Chondrocyte (in vitro differentiated cells): ENCODE results near the gene BASP1. TPM values are rescaled to one million over a fixed set of nuclear protein-coding genes. Genes with fewer than 3 reads are reported as not detected.
A peak's percentile ranks its signal among the peaks of the same experiment; 100 is the strongest.

Experiments used
- DNase-seq: peaks from one replicate; pipeline ENCODE4 v3.0.0; 2021; ENCODE audit warnings: mixed read lengths, low spot score
- H3K27ac Mint-ChIP-seq: one replicate; pipeline ENCODE4 v1.8.0; 2021; ENCODE audit warnings: mild to moderate bottlenecking, moderate library complexity, mixed read lengths; ENCODE audit not compliant: unreplicated experiment
- H3K27me3 Mint-ChIP-seq: 2 replicates; pipeline ENCODE4 v1.8.0; 2021; ENCODE audit warnings: low read depth, mixed read lengths
- H3K36me3 Mint-ChIP-seq: 2 replicates; pipeline ENCODE4 v1.8.0; 2021; ENCODE audit warnings: low read depth, mixed read lengths
- H3K4me1 Mint-ChIP-seq: 2 replicates; pipeline ENCODE4 v1.8.0; 2021; ENCODE audit warnings: low read depth, mild to moderate bottlenecking, mixed read lengths
- H3K4me3 Mint-ChIP-seq: one replicate; pipeline ENCODE4 v1.8.0; 2021; ENCODE audit warnings: mild to moderate bottlenecking, moderate library complexity, mixed read lengths; ENCODE audit not compliant: unreplicated experiment
- H3K9me3 Mint-ChIP-seq: 2 replicates; pipeline ENCODE4 v1.8.0; 2021; ENCODE audit warnings: low read depth, mixed read lengths
- total RNA-seq: library from RNA; stranded (reverse); gene quantifications from 3 replicates; pipeline ENCODE4 v1.2.1, GENCODE V29; 2021
- TF ChIP-seq, protein P1 (sequence below): fragments of 200-600 bp; sonication (generic); IDR thresholded peaks from 2 replicates; pipeline ENCODE4 v1.5.0; 2021; ENCODE audit warnings: antibody characterized with exemption, mild to moderate bottlenecking, moderate library complexity

The BASP1 gene
- total RNA-seq, 1 donor from 2014 or later = 181 TPM

DNA sequence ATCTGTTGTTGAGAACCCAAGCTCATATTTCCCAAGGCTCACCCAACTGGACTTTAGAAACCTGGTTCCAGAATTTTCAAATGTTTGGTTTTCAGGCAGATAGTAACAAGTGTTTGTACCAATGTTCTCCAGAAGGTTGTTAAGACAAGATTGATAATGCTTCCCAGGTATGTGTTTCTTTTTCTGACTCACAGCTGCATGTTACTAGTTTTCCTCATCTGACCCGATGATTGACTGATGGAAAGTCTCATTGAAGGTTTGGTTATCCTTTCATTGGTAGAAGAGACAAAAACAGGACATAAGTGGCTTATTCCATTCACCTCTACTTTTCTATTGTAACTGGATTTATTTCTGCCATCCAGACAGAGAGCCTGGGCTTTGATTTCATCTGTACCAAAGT lies 10.4 kb downstream of the BASP1 start:
- H3K27ac Mint-ChIP-seq = peak overlapping the region; percentile 91
- peaks cover 78% of the 10 kb centered on the region for H3K4me1 Mint-ChIP-seq
- no peaks in the 10 kb centered on the region for H3K27me3 Mint-ChIP-seq
- no peak overlapping the region for H3K4me3 Mint-ChIP-seq
- no peak for DNase-seq
- TF ChIP-seq, protein P1, sequence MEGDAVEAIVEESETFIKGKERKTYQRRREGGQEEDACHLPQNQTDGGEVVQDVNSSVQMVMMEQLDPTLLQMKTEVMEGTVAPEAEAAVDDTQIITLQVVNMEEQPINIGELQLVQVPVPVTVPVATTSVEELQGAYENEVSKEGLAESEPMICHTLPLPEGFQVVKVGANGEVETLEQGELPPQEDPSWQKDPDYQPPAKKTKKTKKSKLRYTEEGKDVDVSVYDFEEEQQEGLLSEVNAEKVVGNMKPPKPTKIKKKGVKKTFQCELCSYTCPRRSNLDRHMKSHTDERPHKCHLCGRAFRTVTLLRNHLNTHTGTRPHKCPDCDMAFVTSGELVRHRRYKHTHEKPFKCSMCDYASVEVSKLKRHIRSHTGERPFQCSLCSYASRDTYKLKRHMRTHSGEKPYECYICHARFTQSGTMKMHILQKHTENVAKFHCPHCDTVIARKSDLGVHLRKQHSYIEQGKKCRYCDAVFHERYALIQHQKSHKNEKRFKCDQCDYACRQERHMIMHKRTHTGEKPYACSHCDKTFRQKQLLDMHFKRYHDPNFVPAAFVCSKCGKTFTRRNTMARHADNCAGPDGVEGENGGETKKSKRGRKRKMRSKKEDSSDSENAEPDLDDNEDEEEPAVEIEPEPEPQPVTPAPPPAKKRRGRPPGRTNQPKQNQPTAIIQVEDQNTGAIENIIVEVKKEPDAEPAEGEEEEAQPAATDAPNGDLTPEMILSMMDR = no peak
- peaks cover 22% of the 10 kb centered on the region for H3K36me3 Mint-ChIP-seq
- peaks cover 3% of the 10 kb centered on the region for H3K9me3 Mint-ChIP-seq

DNA sequence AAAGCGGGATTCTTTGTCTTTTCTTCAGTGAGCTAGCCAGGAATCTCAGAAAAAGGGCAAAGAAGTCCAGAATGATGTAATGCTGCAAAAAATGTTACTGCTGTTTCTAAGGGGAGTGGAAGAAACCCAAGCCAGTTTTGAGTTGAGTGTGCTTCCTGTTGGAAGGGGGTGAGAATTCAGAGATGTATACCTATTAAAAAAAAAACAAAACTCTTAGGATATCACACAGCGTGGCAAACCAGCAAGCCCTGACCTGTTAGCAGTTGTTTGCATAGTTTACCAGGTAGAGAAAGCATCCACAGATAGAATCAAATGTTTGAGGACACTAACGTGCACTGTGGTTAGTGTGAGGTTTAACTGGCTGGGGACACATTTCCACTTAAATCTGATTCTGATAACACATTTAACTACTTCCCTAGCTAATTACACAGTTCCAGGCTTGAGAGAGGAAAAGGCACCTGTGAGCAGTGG lies 11.4 kb downstream of the BASP1 start:
- Mint-ChIP-seq H3K4me3 (no peak overlapping the region), H3K4me1 (peaks cover 77% of the 10 kb centered on the region), H3K27me3 (no peaks in the 10 kb centered on the region), H3K36me3 (peaks cover 24% of the 10 kb centered on the region), H3K27ac (peak overlapping the region; percentile 91), H3K9me3 (peaks cover 3% of the 10 kb centered on the region)
- TF ChIP-seq, protein P1 = no peak
- DNase-seq = no peak

DNA sequence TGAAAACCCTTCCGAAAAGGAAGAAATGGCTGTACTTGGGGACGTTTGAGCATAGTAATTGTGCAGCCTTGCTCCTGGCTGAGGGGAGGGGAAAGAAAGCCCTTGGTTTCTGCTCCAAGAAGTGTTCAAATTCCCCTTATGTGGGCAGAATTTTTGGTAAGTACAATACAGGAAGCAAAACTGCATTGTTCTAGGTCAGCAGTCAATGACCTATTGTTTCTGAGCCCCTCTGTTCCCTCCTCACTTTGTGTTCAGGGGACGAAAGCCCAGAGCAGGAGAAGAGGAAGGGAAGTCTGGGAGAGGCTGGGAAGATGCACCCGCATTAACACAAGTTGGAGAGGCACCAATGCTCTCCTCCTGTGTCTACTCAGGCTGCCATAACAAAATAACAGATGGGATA lies 11.9 kb downstream of the BASP1 start:
- TF ChIP-seq, protein P1 = no peak
- H3K4me1 Mint-ChIP-seq = peaks cover 73% of the 10 kb centered on the region
- peaks cover 3% of the 10 kb centered on the region for H3K9me3 Mint-ChIP-seq
- peak overlapping the region; percentile 29 for H3K4me3 Mint-ChIP-seq
- H3K27ac Mint-ChIP-seq = peak overlapping the region; percentile 91
- peaks cover 24% of the 10 kb centered on the region for H3K36me3 Mint-ChIP-seq
- DNase-seq = no peak
- no peaks in the 10 kb centered on the region for H3K27me3 Mint-ChIP-seq

DNA sequence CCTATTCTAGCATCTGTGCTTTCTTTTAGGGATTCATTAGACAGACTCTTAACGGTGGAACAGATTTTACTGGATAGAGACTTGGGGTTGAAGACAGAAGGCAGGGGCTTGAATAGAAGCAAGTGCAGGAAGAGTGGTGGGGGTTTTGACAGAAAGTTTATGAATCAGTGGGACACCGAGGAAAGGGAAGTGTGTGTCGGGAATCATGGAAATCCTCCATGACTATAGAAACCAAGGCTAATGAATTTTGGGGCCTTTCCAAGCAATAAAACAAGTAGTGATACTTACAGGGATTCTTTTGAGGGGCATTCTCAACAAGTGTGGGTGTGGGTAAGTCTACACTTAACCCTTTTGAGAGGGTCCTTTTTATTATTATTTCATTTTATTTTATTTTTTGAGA lies 12.8 kb downstream of the BASP1 start:
- Mint-ChIP-seq H3K4me1 (peaks cover 73% of the 10 kb centered on the region), H3K27ac (peak overlapping the region; percentile 39), H3K27me3 (no peaks in the 10 kb centered on the region), H3K4me3 (no peak overlapping the region), H3K9me3 (peaks cover 3% of the 10 kb centered on the region), H3K36me3 (peaks cover 24% of the 10 kb centered on the region)
- TF ChIP-seq, protein P1 = no peak
- no peak for DNase-seq

DNA sequence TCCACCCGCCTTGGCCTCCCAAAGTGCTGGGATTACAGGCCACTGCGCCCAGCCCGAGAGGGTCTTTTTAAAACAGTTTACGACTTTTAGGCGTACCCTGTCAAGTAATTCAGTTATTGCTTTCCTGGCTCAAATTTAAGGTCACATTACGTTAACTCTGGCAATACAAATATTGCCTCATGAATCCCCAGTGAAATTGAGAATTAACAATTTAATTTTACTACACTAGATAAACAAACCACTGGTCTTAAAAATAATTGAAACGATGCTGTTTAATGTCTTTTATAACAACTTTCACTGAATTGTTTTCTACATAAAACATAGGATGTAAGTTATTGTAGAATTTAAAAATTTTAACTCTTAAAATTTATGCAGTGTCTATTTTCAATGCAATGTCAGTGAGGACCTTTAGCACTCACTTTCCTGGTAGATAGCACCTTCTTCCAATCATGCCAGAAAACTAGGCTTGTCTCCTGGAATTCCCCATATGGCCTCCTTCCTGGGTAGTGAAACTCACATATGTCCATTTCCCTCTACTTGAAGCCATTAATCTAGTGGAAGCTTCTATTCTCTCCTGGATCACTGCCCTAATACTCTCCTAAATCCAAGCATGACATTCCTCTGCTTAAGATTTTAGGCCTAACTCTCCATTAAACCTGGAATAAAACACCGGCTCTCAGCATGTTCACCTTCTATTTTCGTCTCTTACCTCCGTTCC lies 13.5 kb downstream of the BASP1 start:
- H3K27ac Mint-ChIP-seq = peak overlapping the region; percentile 68
- no peak overlapping the region for H3K4me3 Mint-ChIP-seq
- H3K27me3 Mint-ChIP-seq = no peaks in the 10 kb centered on the region
- peaks cover 27% of the 10 kb centered on the region for H3K36me3 Mint-ChIP-seq
- peaks cover 72% of the 10 kb centered on the region for H3K4me1 Mint-ChIP-seq
- TF ChIP-seq, protein P1 = no peak
- H3K9me3 Mint-ChIP-seq = peaks cover 3% of the 10 kb centered on the region
- DNase-seq = no peak
